Measurements from ENCODE around the gene KIAA1549. TPM values are rescaled to one million over a fixed set of nuclear protein-coding genes. Genes with fewer than 3 reads are reported as not detected.

KIAA1549 gene
- polyA plus RNA-seq, 1 donor (not counting 4 experiments of a cell fraction or from before 2014, with no cell fraction given) = 1.1 TPM

GRCh38 chr7:138879356-138879755, 101.8 kb downstream of the KIAA1549 start:
- Histone ChIP-seq H3K27ac (ENCODE audit: control insufficient read depth, insufficient read depth, low read length) (no peak overlapping the region), H3K4me2 (ENCODE audit: control insufficient read depth, extremely low read depth, insufficient read depth, low read depth, low read length) (no peak overlapping the region), H3K36me3 (ENCODE audit: control insufficient read depth in 2 of 2, extremely low read depth in 1 of 2, insufficient read depth in 2 of 2, low read length in 2 of 2) (no peaks in the 10 kb centered on the region), H4K20me1 (ENCODE audit: control insufficient read depth, extremely low read depth, insufficient read depth, low read length) (no peaks in the 10 kb centered on the region), H3K27me3 (ENCODE audit: control insufficient read depth, extremely low read depth, insufficient read depth, low read length) (no peaks in the 10 kb centered on the region), H3K9me3 (ENCODE audit: control insufficient read depth, low read depth, low read length) (no peaks in the 10 kb centered on the region), H3K4me3 (ENCODE audit: control insufficient read depth in 2 of 3, extremely low read depth in 1 of 3, insufficient read depth in 2 of 3, low read depth in 1 of 3, low read length in 3 of 3) (no peak overlapping the region), H3K79me2 (ENCODE audit: control insufficient read depth, insufficient read depth, low read length) (no peaks in the 10 kb centered on the region), H3K4me1 (ENCODE audit: control insufficient read depth, extremely low read depth, insufficient read depth, low read length) (peaks cover 18% of the 10 kb centered on the region), H3K9me1 (ENCODE audit: control insufficient read depth, extremely low read depth, insufficient read depth, low read length) (no peaks in the 10 kb centered on the region), H2AFZ (ENCODE audit: control insufficient read depth, low read length) (no peak overlapping the region), H3K9ac (ENCODE audit: control insufficient read depth, extremely low read depth, insufficient read depth, low read length) (no peak overlapping the region)
- FAIRE-seq = no peak
- no peak for DNase-seq (ENCODE audit: low read depth, low spot score)
- TF ChIP-seq EZH2 (IDR thresholded peaks at IDR 0.05; ENCODE audit: low read length) (no peak), CTCF (optimal IDR thresholded peaks at IDR 0.05 in 1 of 3, IDR thresholded peaks at IDR 0.05 in 1 of 3, conservative IDR thresholded peaks at IDR 0.05 in 1 of 3; ENCODE audit: extremely low read depth in 1 of 3, insufficient read depth in 2 of 3, low read length in 3 of 3) (no peak)
- dilution Hi-C loops (cut with MboI; ENCODE audit: extremely low pct_ligation_motif_present, low sequenced_read_pairs) = no loop called here

GRCh38 chr7:138878856-138879255, 102.3 kb downstream of the KIAA1549 start:
- TF ChIP-seq CTCF (optimal IDR thresholded peaks at IDR 0.05 in 1 of 3, IDR thresholded peaks at IDR 0.05 in 1 of 3, conservative IDR thresholded peaks at IDR 0.05 in 1 of 3; ENCODE audit: extremely low read depth in 1 of 3, insufficient read depth in 2 of 3, low read length in 3 of 3) (no peak), EZH2 (IDR thresholded peaks at IDR 0.05; ENCODE audit: low read length) (no peak)

More at GRCh38 chr7:138878856-138879255, 102.3 kb downstream of the KIAA1549 start:
- no peaks in the 10 kb centered on the region for H3K36me3 ChIP-seq (ENCODE audit: control insufficient read depth in 2 of 2, extremely low read depth in 1 of 2, insufficient read depth in 2 of 2, low read length in 2 of 2)
- H3K9ac ChIP-seq (ENCODE audit: control insufficient read depth, extremely low read depth, insufficient read depth, low read length) = no peak overlapping the region
- no peak for FAIRE-seq
- dilution Hi-C loops (cut with MboI; ENCODE audit: extremely low pct_ligation_motif_present, low sequenced_read_pairs) = no loop called here
- no peaks in the 10 kb centered on the region for H3K9me1 ChIP-seq (ENCODE audit: control insufficient read depth, extremely low read depth, insufficient read depth, low read length)
- no peak overlapping the region for H3K4me2 ChIP-seq (ENCODE audit: control insufficient read depth, extremely low read depth, insufficient read depth, low read depth, low read length)
- H3K79me2 ChIP-seq (ENCODE audit: control insufficient read depth, insufficient read depth, low read length) = no peaks in the 10 kb centered on the region
- H2AFZ ChIP-seq (ENCODE audit: control insufficient read depth, low read length) = no peak overlapping the region
- no peak for DNase-seq (ENCODE audit: low read depth, low spot score)
- no peak overlapping the region for H3K4me3 ChIP-seq (ENCODE audit: control insufficient read depth in 2 of 3, extremely low read depth in 1 of 3, insufficient read depth in 2 of 3, low read depth in 1 of 3, low read length in 3 of 3)
- no peaks in the 10 kb centered on the region for H4K20me1 ChIP-seq (ENCODE audit: control insufficient read depth, extremely low read depth, insufficient read depth, low read length)
- peaks cover 18% of the 10 kb centered on the region for H3K4me1 ChIP-seq (ENCODE audit: control insufficient read depth, extremely low read depth, insufficient read depth, low read length)
- no peak overlapping the region for H3K27ac ChIP-seq (ENCODE audit: control insufficient read depth, insufficient read depth, low read length)
- no peaks in the 10 kb centered on the region for H3K27me3 ChIP-seq (ENCODE audit: control insufficient read depth, extremely low read depth, insufficient read depth, low read length)
- H3K9me3 ChIP-seq (ENCODE audit: control insufficient read depth, low read depth, low read length) = no peaks in the 10 kb centered on the region

Measured in keratinocyte (primary cell).